ENCODE results near the gene ATP1B3.

DNA sequence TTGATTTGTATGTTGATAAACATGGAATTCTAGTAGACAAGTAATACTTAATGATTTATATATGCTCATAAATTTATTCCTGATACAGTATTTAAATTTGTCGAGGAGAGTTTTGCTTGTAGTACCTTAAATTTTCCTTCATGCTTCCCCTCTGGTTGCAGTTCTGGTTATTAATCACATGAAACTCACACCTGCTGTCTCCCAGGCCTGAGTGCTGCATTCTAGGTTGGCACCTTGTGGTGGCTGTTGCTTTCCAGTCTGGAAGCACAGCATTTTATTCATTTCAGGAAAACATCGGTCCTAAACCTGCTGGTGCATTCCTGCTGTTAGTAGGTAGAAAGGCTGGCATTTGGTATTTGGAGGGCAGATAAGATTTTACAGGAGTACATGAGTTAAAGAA lies 44.9 kb downstream of the ATP1B3 start:
- TF ChIP-seq POLR2A (IDR thresholded peaks at IDR 0.05), result no peak
- TF ChIP-seq, protein P1, sequence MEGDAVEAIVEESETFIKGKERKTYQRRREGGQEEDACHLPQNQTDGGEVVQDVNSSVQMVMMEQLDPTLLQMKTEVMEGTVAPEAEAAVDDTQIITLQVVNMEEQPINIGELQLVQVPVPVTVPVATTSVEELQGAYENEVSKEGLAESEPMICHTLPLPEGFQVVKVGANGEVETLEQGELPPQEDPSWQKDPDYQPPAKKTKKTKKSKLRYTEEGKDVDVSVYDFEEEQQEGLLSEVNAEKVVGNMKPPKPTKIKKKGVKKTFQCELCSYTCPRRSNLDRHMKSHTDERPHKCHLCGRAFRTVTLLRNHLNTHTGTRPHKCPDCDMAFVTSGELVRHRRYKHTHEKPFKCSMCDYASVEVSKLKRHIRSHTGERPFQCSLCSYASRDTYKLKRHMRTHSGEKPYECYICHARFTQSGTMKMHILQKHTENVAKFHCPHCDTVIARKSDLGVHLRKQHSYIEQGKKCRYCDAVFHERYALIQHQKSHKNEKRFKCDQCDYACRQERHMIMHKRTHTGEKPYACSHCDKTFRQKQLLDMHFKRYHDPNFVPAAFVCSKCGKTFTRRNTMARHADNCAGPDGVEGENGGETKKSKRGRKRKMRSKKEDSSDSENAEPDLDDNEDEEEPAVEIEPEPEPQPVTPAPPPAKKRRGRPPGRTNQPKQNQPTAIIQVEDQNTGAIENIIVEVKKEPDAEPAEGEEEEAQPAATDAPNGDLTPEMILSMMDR (IDR thresholded peaks at IDR 0.05), result no peak
- TF ChIP-seq EP300 (IDR thresholded peaks at IDR 0.05), result no peak

Data from ovary (tissue), 3 donors.